ENCODE results near the gene C11orf98. TPM values are rescaled to one million over a fixed set of nuclear protein-coding genes. Genes with fewer than 3 reads are reported as not detected.

The C11orf98 gene
- total and polyA plus RNA-seq, 2 of the 13 experiments (the other 11 are each of a cell fraction or from before 2014, with no cell fraction given) = 30.4 to 91.8 TPM

DNA sequence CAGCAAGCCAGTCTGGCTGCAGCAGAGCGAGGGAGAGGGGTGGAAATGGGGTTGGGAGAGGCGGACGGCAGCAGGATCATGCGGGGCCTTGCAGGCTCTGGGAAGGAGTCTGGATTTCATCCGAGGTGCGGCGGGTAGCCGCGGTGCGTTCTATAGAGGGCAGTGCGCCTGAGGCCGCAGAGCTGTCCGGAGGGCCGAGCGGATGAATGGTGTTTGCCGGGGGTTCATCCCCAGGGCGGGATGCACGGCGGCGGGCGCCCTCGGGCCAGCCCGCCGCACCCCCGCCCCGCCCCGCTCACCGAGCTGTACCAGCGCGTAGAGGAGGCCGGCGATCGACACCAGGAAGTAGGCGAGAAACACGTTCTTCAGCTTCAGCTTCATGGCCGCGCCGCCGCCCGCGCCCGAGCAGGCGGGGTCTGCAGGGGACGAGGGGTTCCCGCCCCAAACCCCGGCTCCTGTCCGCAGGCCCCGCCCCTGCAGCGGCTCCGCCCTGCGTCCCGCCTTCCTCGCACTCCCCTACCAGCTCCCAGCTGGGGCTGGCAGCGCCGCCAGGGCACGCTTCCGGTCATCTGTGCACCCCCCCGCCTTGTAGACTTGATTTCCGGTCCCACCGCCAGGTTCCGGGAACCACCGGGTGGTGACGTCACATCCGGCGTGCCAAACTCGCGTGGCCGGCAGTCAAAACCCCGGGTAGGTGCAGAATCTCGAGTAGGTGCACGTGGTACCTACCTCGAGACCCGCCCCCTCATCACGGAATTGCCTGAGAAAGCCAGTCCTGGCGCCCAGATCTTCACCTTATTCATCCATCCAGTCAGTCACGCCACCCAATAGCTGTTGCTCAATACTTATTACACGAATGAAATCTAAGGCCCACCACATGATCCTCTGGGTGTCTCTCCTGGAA, 43.2 kb downstream of the C11orf98 start, which contains the start of gene B3GAT3 (continued):
- TF ChIP-seq LRRFIP1 (CRISPR knock-in tag; conservative IDR thresholded peaks at IDR 0.05) (0 out of 2 replicates have a peak, but pooled peaks have one; percentile 75), PAF1 (CRISPR knock-in tag; IDR thresholded peaks at IDR 0.05) (peak; percentile 71; the same call in 1 of the 2 replicates), ZMAT5 (CRISPR knock-in tag; IDR thresholded peaks at IDR 0.05; ENCODE audit: borderline replicate concordance, low read depth) (no peak), ZEB1 (IDR thresholded peaks at IDR 0.05; ENCODE audit: insufficient replicate concordance, low read depth) (peak; percentile 31), ZNF670 (CRISPR knock-in tag; IDR thresholded peaks at IDR 0.05; ENCODE audit: borderline replicate concordance) (no peak; the same call in none of the 2 replicates), FOXO1 (CRISPR knock-in tag; IDR thresholded peaks at IDR 0.05) (peak; percentile 58), BRD4 (CRISPR knock-in tag; IDR thresholded peaks at IDR 0.05) (no peak), ELK4 (CRISPR knock-in tag; IDR thresholded peaks at IDR 0.05; ENCODE audit: borderline replicate concordance) (peak; percentile 44; the same call in 1 of the 2 replicates), ERF (CRISPR knock-in tag; IDR thresholded peaks at IDR 0.05) (peak; percentile 98), ZNF207 (IDR thresholded peaks at IDR 0.05; ENCODE audit: borderline replicate concordance) (no peak), NFE2L2 (IDR thresholded peaks at IDR 0.05; ENCODE audit: low read length) (no peak), KLF6 (CRISPR knock-in tag; IDR thresholded peaks at IDR 0.05) (peak; percentile 83; the same call in 1 of the 2 replicates), ZFP82 (CRISPR knock-in tag; IDR thresholded peaks at IDR 0.05; ENCODE audit: borderline replicate concordance) (peak; percentile 85; the same call in 1 of the 2 replicates), USF2 (IDR thresholded peaks at IDR 0.05; ENCODE audit: low read depth, low read length) (peak; percentile 41; the same call in 1 of the 2 replicates), USF2 (CRISPR knock-in tag; IDR thresholded peaks at IDR 0.05; ENCODE audit: borderline replicate concordance) (peak; percentile 67), THAP11 (CRISPR knock-in tag; IDR thresholded peaks at IDR 0.05) (peak; percentile 92), SIN3B (IDR thresholded peaks at IDR 0.05; ENCODE audit: low read length) (peak; percentile 55; the same call in 1 of the 2 replicates), ZNF180 (CRISPR knock-in tag; IDR thresholded peaks at IDR 0.05; ENCODE audit: borderline replicate concordance, low read depth) (0 out of 2 replicates have a peak, but pooled peaks have one; percentile 22)
- TF ChIP-seq, protein P1, sequence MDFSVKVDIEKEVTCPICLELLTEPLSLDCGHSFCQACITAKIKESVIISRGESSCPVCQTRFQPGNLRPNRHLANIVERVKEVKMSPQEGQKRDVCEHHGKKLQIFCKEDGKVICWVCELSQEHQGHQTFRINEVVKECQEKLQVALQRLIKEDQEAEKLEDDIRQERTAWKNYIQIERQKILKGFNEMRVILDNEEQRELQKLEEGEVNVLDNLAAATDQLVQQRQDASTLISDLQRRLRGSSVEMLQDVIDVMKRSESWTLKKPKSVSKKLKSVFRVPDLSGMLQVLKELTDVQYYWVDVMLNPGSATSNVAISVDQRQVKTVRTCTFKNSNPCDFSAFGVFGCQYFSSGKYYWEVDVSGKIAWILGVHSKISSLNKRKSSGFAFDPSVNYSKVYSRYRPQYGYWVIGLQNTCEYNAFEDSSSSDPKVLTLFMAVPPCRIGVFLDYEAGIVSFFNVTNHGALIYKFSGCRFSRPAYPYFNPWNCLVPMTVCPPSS (IDR thresholded peaks at IDR 0.05) = no peak
- TF ChIP-seq, protein P2, sequence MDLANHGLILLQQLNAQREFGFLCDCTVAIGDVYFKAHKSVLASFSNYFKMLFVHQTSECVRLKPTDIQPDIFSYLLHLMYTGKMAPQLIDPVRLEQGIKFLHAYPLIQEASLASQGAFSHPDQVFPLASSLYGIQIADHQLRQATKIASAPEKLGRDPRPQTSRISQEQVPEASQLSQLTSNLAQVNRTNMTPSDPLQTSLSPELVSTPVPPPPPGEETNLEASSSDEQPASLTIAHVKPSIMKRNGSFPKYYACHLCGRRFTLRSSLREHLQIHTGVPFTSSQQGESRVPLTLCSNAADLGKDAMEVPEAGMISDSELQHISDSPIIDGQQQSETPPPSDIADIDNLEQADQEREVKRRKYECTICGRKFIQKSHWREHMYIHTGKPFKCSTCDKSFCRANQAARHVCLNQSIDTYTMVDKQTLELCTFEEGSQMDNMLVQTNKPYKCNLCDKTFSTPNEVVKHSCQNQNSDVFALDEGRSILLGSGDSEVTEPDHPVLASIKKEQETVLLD (CRISPR knock-in tag; IDR thresholded peaks at IDR 0.05; ENCODE audit: low read depth) = peak; percentile 85

Measured in HepG2 (cell line).